K562 (cell line): Measurements from ENCODE around the gene DLX6. TPM values are rescaled to one million over a fixed set of nuclear protein-coding genes. Genes with fewer than 3 reads are reported as not detected.
A peak's percentile ranks its signal among the peaks of the same experiment; 100 is the strongest.

Experiments
- ATAC-seq: fragments of 200-7000 bp; cut with Tn5 transposase; 3 replicates; pipeline ENCODE4 v1.9.1; 2020; ENCODE audit warnings: moderate library complexity
- BruUV-seq: library from RNA; stranded (reverse); fragments of 400-500 nt; replicated peaks from 2 replicates; lab custom pipeline; 2021; lab: Mats Ljungman, UMichigan
- CTCF ChIA-PET: fragments of 300-600 bp; formaldehyde crosslinking; extraction: SDS; loops from one replicate; lab custom pipeline; 2021; ENCODE audit warnings: low intra/inter-chr PET ratio; lab: Yijun Ruan, JAX
- POLR2A ChIA-PET: fragments of 300-600, 350-650 bp; sonication (Branson Sonifier 250); formaldehyde crosslinking; extraction: SDS; loops from one replicate; lab custom pipeline; 2021; ENCODE audit warnings: antibody characterized with exemption, inconsistent platforms; lab: Yijun Ruan, JAX
- DNase-seq, 4 experiments: peaks; one replicate each; pipeline versions ENCODE4 v3.0.0 to v3.0.0-alpha.2; 2011 to 2018; ENCODE audit warnings: low spot score in 3 of 4, mixed read lengths in 3 of 4; ENCODE audit errors: extremely low read depth in 1 of 4
- FAIRE-seq: peaks from 2 replicates; lab custom pipeline; 2011; peaks lifted over from hg19 to GRCh38; lab: Jason Lieb, UNC
- H2AFZ ChIP-seq: 2 replicates; pipeline ENCODE4 v1.6.0; 2011; ENCODE audit warnings: low read depth, low read length, control low read depth, inconsistent platforms
- H3K27ac ChIP-seq: fragments of 200-600 bp; 3 replicates; pipeline ENCODE4 v1.8.0; 2011; ENCODE audit warnings: low read depth, mild to moderate bottlenecking, control low read depth, inconsistent platforms, low read length, moderate library complexity, mixed read lengths; ENCODE audit errors: extremely low read depth
- H3K27me3 ChIP-seq, 2 experiments: fragments of 300-600 bp in 1 of 2; 2 replicates in 1 of 2; 3 replicates in 1 of 2; pipeline versions ENCODE4 v1.6.0 to v1.8.0; 2011; ENCODE audit warnings: inconsistent platforms in 2 of 2, low read length in 2 of 2, mild to moderate bottlenecking in 1 of 2, mixed read lengths in 1 of 2, moderate library complexity in 1 of 2; ENCODE audit not compliant: control insufficient read depth in 2 of 2, insufficient read depth in 2 of 2
- H3K36me3 ChIP-seq: fragments of 300-600 bp; 3 replicates; pipeline ENCODE4 v1.8.0; 2011; ENCODE audit warnings: mild to moderate bottlenecking, low read length, inconsistent platforms; ENCODE audit not compliant: control insufficient read depth, insufficient read depth
- H3K4me1 ChIP-seq, 2 experiments: fragments of 200-600 bp in 1 of 2; replicated peaks in 1 of 2; 2 replicates in 1 of 2; 3 replicates in 1 of 2; pipeline versions ENCODE4 v1.5.1 to v1.8.0; 2011; ENCODE audit warnings: inconsistent platforms in 2 of 2, low read length in 2 of 2, mild to moderate bottlenecking in 1 of 2, mixed read lengths in 1 of 2, moderate library complexity in 1 of 2; ENCODE audit not compliant: control insufficient read depth in 2 of 2, insufficient read depth in 2 of 2
- H3K4me2 ChIP-seq: 2 replicates; pipeline ENCODE4 v1.6.1; 2011; ENCODE audit warnings: low read length, control low read depth, inconsistent platforms, mixed read lengths; ENCODE audit not compliant: insufficient read depth
- H3K4me3 ChIP-seq: fragments of 200-600 bp; sonication (generic), shearing (Covaris generic); 2 replicates; pipeline ENCODE4 v1.5.1; 2016; ENCODE audit warnings: control low read depth, inconsistent platforms
- H3K79me2 ChIP-seq: fragments of 200-600 bp; 3 replicates; pipeline ENCODE4 v1.8.0; 2011; ENCODE audit warnings: low read length, inconsistent platforms; ENCODE audit not compliant: control insufficient read depth, insufficient read depth
- H3K9ac ChIP-seq, 2 experiments: 2 replicates each; pipeline versions ENCODE4 v1.6.0 to v1.6.1; 2011; ENCODE audit warnings: low read depth in 2 of 2, low read length in 2 of 2, control low read depth in 1 of 2, inconsistent platforms in 1 of 2, mild to moderate bottlenecking in 1 of 2, mixed read lengths in 1 of 2; ENCODE audit not compliant: insufficient read depth in 1 of 2
- H3K9me1 ChIP-seq: one replicate; pipeline ENCODE4 v1.6.0; 2011; ENCODE audit warnings: inconsistent platforms, mild to moderate bottlenecking, low read length, moderate library complexity; ENCODE audit not compliant: control insufficient read depth, insufficient read depth
- H3K9me3 ChIP-seq: replicated peaks from 2 replicates; pipeline ENCODE4 v1.5.1; 2011; ENCODE audit warnings: low read depth, low read length, inconsistent platforms; ENCODE audit not compliant: control insufficient read depth, insufficient read depth
- H4K20me1 ChIP-seq: replicated peaks from 2 replicates; pipeline ENCODE4 v1.6.1; 2011; ENCODE audit warnings: low read length, inconsistent platforms, mixed read lengths; ENCODE audit not compliant: control insufficient read depth, insufficient read depth
- BHLHE40 ChIP-seq: IDR thresholded peaks from 2 replicates; pipeline ENCODE4 v1.6.1; 2011; ENCODE audit warnings: low read length, improper control_type of control experiment
- DACH1 ChIP-seq: fragments of 450-650 bp; IDR thresholded peaks from 2 replicates; pipeline ENCODE4 v1.6.1; 2018; ENCODE audit not compliant: partially characterized antibody
- ETV5 ChIP-seq: sonication (generic); formaldehyde crosslinking; IDR thresholded peaks from 2 replicates; pipeline ENCODE4 v1.4.0; 2020; ENCODE audit warnings: low read depth, mild to moderate bottlenecking, missing genetic modification reagents
- ZNF316 ChIP-seq: fragments of 450-650 bp; IDR thresholded peaks from 2 replicates; pipeline ENCODE4 v1.6.1; 2016
- ZNF584 ChIP-seq: fragments of 200-800 bp; sonication (Bioruptor generic); IDR thresholded peaks from 2 replicates; pipeline ENCODE4 v1.6.1; 2016; ENCODE audit warnings: low read depth, mild to moderate bottlenecking, missing genetic modification characterization, missing compliant biosample characterization
- ZNF695 ChIP-seq: fragments of 450-650 bp; formaldehyde crosslinking; IDR thresholded peaks from 2 replicates; pipeline ENCODE4 v1.4.0; 2020; ENCODE audit warnings: mild to moderate bottlenecking, moderate library complexity
- WGBS: fragments of 100-300 bp; shearing (Covaris generic); methylation state at CpG from one replicate; pipeline ENCODE4 v1.1.6; 2016; ENCODE audit warnings: low coverage, mixed read lengths; ENCODE audit not compliant: insufficient coverage; ENCODE audit errors: missing lambda C conversion rate; 5-methylcytosine and 5-hydroxymethylcytosine counted together
- in situ Hi-C: fragments of 300-500 bp; cut with MboI; formaldehyde crosslinking; loops from 4 replicates; pipeline ENCODE4 v1.15.0; 2018; ENCODE audit warnings: inconsistent platforms, mixed read lengths
- intact Hi-C: fragments of 100-400 bp; cut with micrococcal nuclease; formaldehyde crosslinking; loops from 2 replicates; pipeline ENCODE4 v1.14.2; 2022
- polyA plus RNA-seq, 8 experiments: library from polyadenylated mRNA; depleted of rRNA in 4 of 8; stranded (reverse) in 5 of 8; unstranded in 3 of 8; fragments of >200 nt; fragmentation: Nextera tagmentation in 2 of 8; fragmentation: Illumina TruSeq in 1 of 8; extraction: Ambion mirVana in 2 of 8; extraction: Trizol in 1 of 8; gene quantifications; 2 replicates each; pipeline versions ENCODE4 v1.2.1 to v1.2.3, GENCODE V29; 2011 to 2014; ENCODE audit warnings: inconsistent platforms in 1 of 8, missing spikeins in 1 of 8
- total RNA-seq, 7 experiments: library from RNA; depleted of rRNA in 6 of 7; stranded (reverse); fragments of >200 nt in 6 of 7; fragmentation: Illumina TruSeq in 2 of 7; extraction: Trizol in 2 of 7; gene quantifications; 2 replicates each; pipeline versions ENCODE4 v1.2.1 to v1.2.3, GENCODE V29; 2011 to 2021; ENCODE audit warnings: low replicate concordance in 1 of 7

Gene DLX6
- total and polyA plus RNA-seq, 9 of the 15 experiments (the other 6 are each of a cell fraction or from before 2014, with no cell fraction given) = not detected

DNA sequence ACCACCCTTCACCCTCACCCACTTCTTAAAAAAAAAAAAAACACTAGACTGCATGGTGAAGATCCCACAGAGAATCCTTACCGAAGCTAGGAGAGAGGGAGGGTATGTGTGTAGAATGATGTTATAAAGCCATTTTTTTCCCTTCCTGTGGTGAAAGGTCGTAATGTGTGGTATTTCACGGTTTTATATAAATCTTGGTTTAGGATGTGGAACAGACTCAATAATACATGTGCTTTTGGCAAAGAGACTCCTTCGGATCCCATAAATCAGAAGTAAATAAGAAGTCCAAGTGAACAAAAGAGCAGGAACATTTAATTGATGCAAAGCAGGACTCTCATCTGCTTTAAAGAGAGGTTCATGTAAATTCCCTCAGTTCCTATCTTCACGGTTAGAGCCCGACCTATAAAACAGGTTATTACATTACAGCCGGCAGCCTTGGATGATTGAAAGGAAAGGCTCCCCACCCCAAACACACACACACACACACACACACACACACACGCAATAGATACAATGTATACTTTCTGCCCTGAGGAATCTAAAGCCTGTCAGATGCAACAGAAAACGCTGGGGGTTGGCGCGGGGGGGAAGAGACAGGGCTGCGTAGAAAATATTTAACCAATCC is 10.5 kb downstream of the DLX6 start:
- Histone ChIP-seq H3K4me1 (peaks cover 0 to 14% of the 10 kb centered on the region in 2 experiments; a peak in 1 of 5 replicates), H3K9ac (no peak overlapping the region), H3K27me3 (peaks cover 60 to 63% of the 10 kb centered on the region in 2 experiments; a peak in 4 of 5 replicates), H3K9me1 (no peaks in the 10 kb centered on the region), H3K79me2 (no peaks in the 10 kb centered on the region), H2AFZ (no peak overlapping the region), H3K4me2 (no peak overlapping the region), H3K9me3 (no peaks in the 10 kb centered on the region), H4K20me1 (no peaks in the 10 kb centered on the region), H3K27ac (no peak overlapping the region), H3K36me3 (no peaks in the 10 kb centered on the region), H3K4me3 (no peak overlapping the region)
- WGBS = under 1% methylated on average over 11 of the region's 12 CpGs
- ATAC-seq (no peak), FAIRE-seq (no peak), DNase-seq (no peak)
- ChIA-PET POLR2A (no interaction called here), CTCF (no interaction called here)
- in situ Hi-C loops = no loop called here
- no TSS peak for BruUV-seq
- intact Hi-C loops = no loop called here
- no peak for TF ChIP-seq ETV5 (CRISPR knock-in tag)

DNA sequence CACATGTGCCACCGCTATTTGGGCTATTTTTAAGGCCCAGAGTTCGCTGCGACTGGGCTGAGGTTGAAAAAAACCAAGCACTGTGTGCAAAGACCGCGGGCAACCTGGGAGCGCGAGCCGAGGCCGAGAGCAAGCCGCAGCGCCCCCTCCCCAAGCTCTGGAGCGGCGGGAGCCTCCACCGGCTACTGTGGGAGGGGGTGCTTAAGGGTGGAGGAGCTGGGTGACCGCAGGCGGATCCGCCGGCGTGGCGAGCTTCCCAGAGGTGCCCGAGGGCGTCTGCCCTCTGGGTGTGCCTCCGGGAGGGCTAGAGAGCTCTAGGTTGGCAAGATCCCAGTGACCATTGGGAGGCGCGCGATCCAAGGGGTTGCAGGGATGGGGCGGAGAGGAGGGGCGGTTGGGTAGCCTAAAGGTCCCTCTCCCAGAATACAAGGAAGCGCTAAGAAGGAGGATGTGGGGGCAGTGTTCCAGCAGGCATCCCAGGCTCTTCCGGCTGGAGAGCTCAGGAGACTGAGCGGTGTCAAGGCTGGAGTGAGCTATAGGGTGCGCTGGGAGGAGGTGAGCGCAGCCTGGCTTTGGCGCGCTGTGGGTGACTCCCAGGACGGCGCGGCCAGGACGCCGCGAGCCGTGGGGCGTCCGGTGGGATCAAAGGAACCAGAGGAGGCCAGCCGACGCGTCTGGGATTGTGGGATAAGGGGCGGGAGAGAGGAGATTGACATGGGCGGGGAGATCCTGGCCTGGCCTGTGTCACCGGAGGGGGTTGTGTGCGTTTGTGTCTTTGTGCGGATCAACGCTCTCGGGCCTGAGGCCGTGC is 11.2 kb downstream of the DLX6 start:
- no peaks in the 10 kb centered on the region for H3K9me3 ChIP-seq
- peaks cover 65 to 67% of the 10 kb centered on the region in 2 experiments; a peak in 4 of 5 replicates for H3K27me3 ChIP-seq
- H3K79me2 ChIP-seq = no peaks in the 10 kb centered on the region
- DNase-seq (no peak), FAIRE-seq (no peak), ATAC-seq (peak; percentile 61)
- no peaks in the 10 kb centered on the region for H3K36me3 ChIP-seq
- WGBS = 4% methylated on average over 47 of the region's 55 CpGs
- ChIA-PET CTCF (no interaction called here), POLR2A (no interaction called here)
- H3K9ac ChIP-seq = no peak overlapping the region
- no peak overlapping the region for H2AFZ ChIP-seq
- intact Hi-C loops = no loop called here
- no peaks in the 10 kb centered on the region for H4K20me1 ChIP-seq
- in situ Hi-C loops = no loop called here
- no peak overlapping the region for H3K27ac ChIP-seq
- H3K4me1 ChIP-seq = peaks cover 0 to 18% of the 10 kb centered on the region in 2 experiments; a peak in 1 of 5 replicates
- no peaks in the 10 kb centered on the region for H3K9me1 ChIP-seq
- no peak for TF ChIP-seq DACH1
- no peak for TF ChIP-seq BHLHE40
- TF ChIP-seq ZNF316 = no peak
- TF ChIP-seq ZNF584 (CRISPR knock-in tag) = no peak
- TF ChIP-seq ZNF695 = no peak
- BruUV-seq = no TSS peak
- no peak overlapping the region for H3K4me2 ChIP-seq
- H3K4me3 ChIP-seq = no peak overlapping the region
